HG02870 (cell line): ENCODE measurements around the gene PRRG3.

Experiments used
- ATAC-seq: cut with Tn5 transposase; IDR thresholded peaks from one replicate; pipeline ENCODE4 v1.9.1; 2021; ENCODE audit warnings: mild to moderate bottlenecking, moderate library complexity; ENCODE audit not compliant: unreplicated experiment

PRRG3 gene

GRCh38 chrX:151741606-151742005 lies 46.3 kb downstream of the PRRG3 start:
- no peak for ATAC-seq

DNA sequence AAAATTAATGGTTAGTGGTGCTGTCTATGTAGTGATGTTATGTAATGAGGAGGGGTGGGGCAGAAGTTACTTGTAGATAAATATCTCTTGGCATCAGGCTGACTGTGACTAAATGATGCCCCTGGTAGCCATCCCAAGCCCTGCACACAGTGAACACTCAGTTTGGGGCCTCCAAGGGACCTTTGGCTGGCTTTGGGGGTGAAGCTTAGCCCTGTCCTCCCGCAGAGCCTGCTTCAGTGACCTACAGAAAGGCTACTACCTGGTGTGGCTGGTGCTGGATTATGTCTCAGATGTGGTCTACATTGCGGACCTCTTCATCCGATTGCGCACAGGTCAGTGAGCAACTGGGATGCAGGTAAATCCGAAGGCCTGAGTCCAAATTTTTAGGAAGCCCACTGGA lies 47.1 kb downstream of the PRRG3 start:
- no peak for ATAC-seq

DNA sequence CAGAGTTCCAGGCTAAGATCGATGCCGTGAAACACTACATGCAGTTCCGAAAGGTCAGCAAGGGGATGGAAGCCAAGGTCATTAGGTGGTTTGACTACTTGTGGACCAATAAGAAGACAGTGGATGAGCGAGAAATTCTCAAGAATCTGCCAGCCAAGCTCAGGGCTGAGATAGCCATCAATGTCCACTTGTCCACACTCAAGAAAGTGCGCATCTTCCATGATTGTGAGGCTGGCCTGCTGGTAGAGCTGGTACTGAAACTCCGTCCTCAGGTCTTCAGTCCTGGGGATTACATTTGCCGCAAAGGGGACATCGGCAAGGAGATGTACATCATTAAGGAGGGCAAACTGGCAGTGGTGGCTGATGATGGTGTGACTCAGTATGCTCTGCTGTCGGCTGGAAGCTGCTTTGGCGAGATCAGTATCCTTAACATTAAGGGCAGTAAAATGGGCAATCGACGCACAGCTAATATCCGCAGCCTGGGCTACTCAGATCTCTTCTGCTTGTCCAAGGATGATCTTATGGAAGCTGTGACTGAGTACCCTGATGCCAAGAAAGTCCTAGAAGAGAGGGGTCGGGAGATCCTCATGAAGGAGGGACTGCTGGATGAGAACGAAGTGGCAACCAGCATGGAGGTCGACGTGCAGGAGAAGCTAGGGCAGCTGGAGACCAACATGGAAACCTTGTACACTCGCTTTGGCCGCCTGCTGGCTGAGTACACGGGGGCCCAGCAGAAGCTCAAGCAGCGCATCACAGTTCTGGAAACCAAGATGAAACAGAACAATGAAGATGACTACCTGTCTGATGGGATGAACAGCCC lies 48.6 kb downstream of the PRRG3 start:
- ATAC-seq = no peak

DNA sequence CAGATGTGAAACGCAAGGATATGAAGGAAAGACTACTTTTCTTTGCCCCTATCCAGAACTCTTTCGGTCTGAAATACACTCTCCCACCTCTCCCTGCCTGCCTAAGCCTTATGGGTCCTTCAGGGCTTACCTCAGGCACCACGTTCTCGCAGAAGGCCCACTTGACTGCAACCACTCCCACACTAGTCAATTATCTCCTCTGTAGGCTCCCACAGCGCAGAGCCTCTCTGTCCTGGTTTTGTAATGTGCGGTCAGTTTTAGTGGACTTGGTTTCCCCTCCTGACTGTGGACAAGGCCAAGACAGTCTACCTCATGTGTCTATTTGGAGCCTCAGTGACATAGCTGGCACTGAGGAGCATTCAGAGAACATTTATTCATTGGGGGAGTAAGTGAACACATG lies 50.4 kb downstream of the PRRG3 start:
- ATAC-seq = no peak

- no peak for ATAC-seq
Measured at GRCh38 chrX:151746502-151746901, 51.2 kb downstream of the PRRG3 start.

GRCh38 chrX:151750511-151750910 lies 55.3 kb downstream of the PRRG3 start:
- no peak for ATAC-seq

- no peak for ATAC-seq
Measured at GRCh38 chrX:151752847-151753246, 57.6 kb downstream of the PRRG3 start.

GRCh38 chrX:151753313-151754046 lies 58.2 kb downstream of the PRRG3 start:
- ATAC-seq = peak; percentile 91

DNA sequence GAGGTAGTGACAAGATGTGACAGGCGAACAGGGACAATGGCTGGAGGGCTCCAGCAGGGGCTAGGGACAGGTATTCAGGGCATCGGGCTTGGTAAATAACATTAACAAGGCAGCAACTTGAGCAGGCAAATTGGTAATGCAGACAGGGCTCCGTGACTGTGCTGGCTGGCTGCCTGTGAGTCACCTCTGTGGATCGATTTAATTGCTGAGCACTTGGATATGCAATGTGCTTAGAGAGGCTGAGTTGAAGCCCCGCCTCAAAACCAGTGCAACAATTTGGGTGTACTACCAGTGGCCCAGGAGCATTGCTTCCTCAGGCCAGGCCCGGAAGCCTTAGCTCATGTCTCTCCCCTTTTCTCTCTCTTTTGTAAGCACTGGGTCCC lies 58.8 kb downstream of the PRRG3 start:
- no peak for ATAC-seq

- ATAC-seq = no peak
Measured at GRCh38 chrX:151754641-151755215, 59.5 kb downstream of the PRRG3 start.
